Esophagus squamous epithelium (tissue), 5 donors: ENCODE measurements around the gene SHOC1. TPM values are rescaled to one million over a fixed set of nuclear protein-coding genes. Genes with fewer than 3 reads are reported as not detected.

ENCODE experiments used
- DNase-seq: peaks from one replicate; lab custom pipeline; 2025; lab: John Stamatoyannopoulos, UW
- H3K27ac ChIP-seq, 4 donors: fragments of 200-600 bp; sonication (generic); one replicate each; pipeline ENCODE4 v1.5.1; 2016 to 2019; ENCODE audit warnings: mild to moderate bottlenecking in 1 of 4
- H3K27me3 ChIP-seq, 4 donors: fragments of 200-600 bp; sonication (generic); 1 replicate in 3 of 4; 2 replicates in 1 of 4; pipeline versions ENCODE4 v1.5.1 to v1.6.0; 2017 to 2021; ENCODE audit warnings: antibody characterized with exemption in 1 of 4
- H3K36me3 ChIP-seq, 3 donors: fragments of 200-600 bp; sonication (generic); one replicate each; pipeline ENCODE4 v1.5.1; 2016 to 2019
- H3K4me1 ChIP-seq, 3 donors: fragments of 200-600 bp; sonication (generic); one replicate each; pipeline ENCODE4 v1.5.1; 2017 to 2019
- H3K4me3 ChIP-seq, 4 donors: fragments of 200-600 bp; sonication (generic); 1 replicate in 3 of 4; 2 replicates in 1 of 4; pipeline ENCODE4 v1.5.1; 2016 to 2019; ENCODE audit warnings: mild to moderate bottlenecking in 2 of 4, moderate library complexity in 1 of 4
- H3K9me3 ChIP-seq, 3 donors: fragments of 200-600 bp; sonication (generic); one replicate each; pipeline ENCODE4 v1.5.1; 2016 to 2019
- CTCF ChIP-seq, 6 experiments: fragments of 450-650 bp in 4 of 6; fragments of 200-600 bp in 2 of 6; sonication (generic) in 2 of 6; IDR thresholded peaks; one replicate each; pipeline ENCODE4 v1.5.1; 2016 to 2019; ENCODE audit warnings: antibody characterized with exemption in 6 of 6, mild to moderate bottlenecking in 4 of 6, moderate library complexity in 4 of 6
- POLR2A ChIP-seq, 4 donors: fragments of 450-650 bp; IDR thresholded peaks; one replicate each; pipeline ENCODE4 v1.6.1; 2017; ENCODE audit warnings: antibody characterized with exemption in 4 of 4, mild to moderate bottlenecking in 4 of 4, moderate library complexity in 3 of 4
- WGBS, 2 donors: methylation state at CpG; one replicate each; pipeline ENCODE4 v1.1.5; 2018; 5-methylcytosine and 5-hydroxymethylcytosine counted together
- intact Hi-C: fragments of 100-400 bp; cut with DNase I; formaldehyde crosslinking; loops from one replicate; pipeline ENCODE4 v1.15.0; 2022
- total RNA-seq, 4 donors: library from RNA; depleted of rRNA; stranded (reverse); fragments of >200 nt; gene quantifications; one replicate each; pipeline ENCODE4 v1.1.0, GENCODE V29; 2016
- donor health status: DM: yes; HTN: yes; CAD: no.

SHOC1 gene
- total RNA-seq, 4 donors from 2014 or later = 0.15 to 5.8 TPM; not detected in 2

- WGBS, 2 donors = 76 to 80% methylated on average over 2 of the region's 2 CpGs
- DNase-seq = no peak
- Histone ChIP-seq H3K4me1 (peaks cover 0 to 24% (median 0%) of the 10 kb centered on the region in 3 donors), H3K9me3 (no peaks in the 10 kb centered on the region), H3K36me3 (no peaks in the 10 kb centered on the region), H3K27me3 (no peaks in the 10 kb centered on the region), H3K4me3 (no peak overlapping the region), H3K27ac (peak overlapping the region in 1 of 4 donors; percentile 59)
- intact Hi-C loops = no loop called here
- TF ChIP-seq CTCF (IDR thresholded peaks at IDR 0.05) (no peak), POLR2A (IDR thresholded peaks at IDR 0.05) (no peak)
Observed at GRCh38 chr9:111832449-111832848, 37.7 kb upstream of the SHOC1 start.

- WGBS, 2 donors = 26 to 43% methylated on average over 5 of the region's 5 CpGs
- no peak for DNase-seq
- Histone ChIP-seq H3K36me3 (no peaks in the 10 kb centered on the region), H3K4me1 (peaks cover 0 to 24% (median 0%) of the 10 kb centered on the region in 3 donors), H3K4me3 (no peak overlapping the region), H3K9me3 (no peaks in the 10 kb centered on the region), H3K27ac (peak overlapping the region in 2 of 4 donors; percentile 12 to 39), H3K27me3 (no peaks in the 10 kb centered on the region)
- TF ChIP-seq POLR2A (IDR thresholded peaks at IDR 0.05) (no peak), CTCF (IDR thresholded peaks at IDR 0.05) (no peak)
- intact Hi-C loops = no loop called here
Observed at GRCh38 chr9:111831371-111832108, 36.8 kb upstream of the SHOC1 start.

GRCh38 chr9:111828193-111828592, 33.5 kb upstream of the SHOC1 start:
- WGBS, 2 donors = 52 to 55% methylated on average over 4 of the region's 4 CpGs

GRCh38 chr9:111825468-111826145, 30.9 kb upstream of the SHOC1 start:
- no peak for TF ChIP-seq POLR2A (IDR thresholded peaks at IDR 0.05)
- no peak for TF ChIP-seq CTCF (IDR thresholded peaks at IDR 0.05)
- WGBS, 2 donors = 18 to 28% methylated on average over 3 of the region's 3 CpGs
- DNase-seq = no peak
- no peaks in the 10 kb centered on the region for H3K27me3 ChIP-seq
- H3K9me3 ChIP-seq = no peaks in the 10 kb centered on the region
- no peak overlapping the region for H3K4me3 ChIP-seq
- no peak overlapping the region for H3K27ac ChIP-seq
- no peaks in the 10 kb centered on the region for H3K36me3 ChIP-seq
- no peaks in the 10 kb centered on the region for H3K4me1 ChIP-seq
- intact Hi-C loops = no loop called here

More at GRCh38 chr9:111828193-111828592, 33.5 kb upstream of the SHOC1 start:
- Histone ChIP-seq H3K27me3 (no peaks in the 10 kb centered on the region), H3K27ac (no peak overlapping the region), H3K9me3 (no peaks in the 10 kb centered on the region), H3K4me3 (no peak overlapping the region), H3K4me1 (peaks cover 0 to 13% (median 0%) of the 10 kb centered on the region in 3 donors), H3K36me3 (no peaks in the 10 kb centered on the region)
- peak in 2 of 6 experiments; percentile 8 to 32 for TF ChIP-seq CTCF (IDR thresholded peaks at IDR 0.05)
- TF ChIP-seq POLR2A (IDR thresholded peaks at IDR 0.05) = no peak
- no peak for DNase-seq
- intact Hi-C loops = no loop called here

- 76 to 83% methylated on average over 5 of the region's 5 CpGs for WGBS, 2 donors
- no peak for TF ChIP-seq POLR2A (IDR thresholded peaks at IDR 0.05)
- no peak for TF ChIP-seq CTCF (IDR thresholded peaks at IDR 0.05)
- Histone ChIP-seq H3K27ac (no peak overlapping the region), H3K27me3 (no peaks in the 10 kb centered on the region), H3K4me3 (no peak overlapping the region), H3K4me1 (peaks cover 0 to under 1% (median 0%) of the 10 kb centered on the region in 3 donors), H3K36me3 (no peaks in the 10 kb centered on the region), H3K9me3 (no peaks in the 10 kb centered on the region)
- no peak for DNase-seq
- intact Hi-C loops = no loop called here
Observed at GRCh38 chr9:111821006-111821528, 26.3 kb upstream of the SHOC1 start.
